Epithelial cell of prostate (primary cell): Measurements from ENCODE around the gene PPFIA3.

Experiments used
- DNase-seq: peaks from one replicate; pipeline ENCODE4 v3.0.0-alpha.2; 2011; ENCODE audit warnings: low read depth, low spot score
- H3K27ac ChIP-seq: fragments of 450-650 bp; 2 replicates; pipeline ENCODE4 v1.5.1; 2017; ENCODE audit warnings: mild to moderate bottlenecking

Gene PPFIA3

DNA sequence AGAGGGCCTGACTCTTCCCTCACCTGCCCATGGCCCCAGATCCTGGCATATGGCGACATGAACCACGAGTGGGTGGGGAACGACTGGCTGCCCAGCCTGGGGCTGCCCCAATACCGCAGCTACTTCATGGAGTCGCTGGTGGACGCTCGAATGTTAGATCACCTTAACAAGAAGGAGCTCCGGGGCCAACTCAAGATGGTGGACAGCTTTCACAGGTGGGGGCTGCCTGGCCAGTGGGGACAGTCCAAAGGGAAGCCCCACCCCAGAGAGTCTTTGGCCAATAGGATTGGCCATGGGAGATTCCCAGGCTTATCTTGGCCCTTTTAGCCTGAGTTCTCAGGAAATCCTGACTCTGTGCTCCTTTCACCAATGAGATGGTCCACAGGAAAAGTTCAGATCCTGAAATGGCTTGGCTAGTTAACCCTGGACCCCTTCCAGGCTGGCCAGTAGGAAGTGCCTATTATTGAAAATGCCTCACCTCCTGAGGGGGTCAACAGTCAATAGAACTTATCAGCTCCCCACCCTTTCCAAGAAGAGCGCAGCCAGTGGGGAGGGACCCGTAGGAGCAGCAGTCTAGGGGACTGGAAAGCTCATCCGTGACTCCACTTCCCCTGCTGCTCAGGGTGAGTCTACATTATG lies 28.8 kb downstream of the PPFIA3 start:
- DNase-seq = no peak
- H3K27ac ChIP-seq = no peak overlapping the region

DNA sequence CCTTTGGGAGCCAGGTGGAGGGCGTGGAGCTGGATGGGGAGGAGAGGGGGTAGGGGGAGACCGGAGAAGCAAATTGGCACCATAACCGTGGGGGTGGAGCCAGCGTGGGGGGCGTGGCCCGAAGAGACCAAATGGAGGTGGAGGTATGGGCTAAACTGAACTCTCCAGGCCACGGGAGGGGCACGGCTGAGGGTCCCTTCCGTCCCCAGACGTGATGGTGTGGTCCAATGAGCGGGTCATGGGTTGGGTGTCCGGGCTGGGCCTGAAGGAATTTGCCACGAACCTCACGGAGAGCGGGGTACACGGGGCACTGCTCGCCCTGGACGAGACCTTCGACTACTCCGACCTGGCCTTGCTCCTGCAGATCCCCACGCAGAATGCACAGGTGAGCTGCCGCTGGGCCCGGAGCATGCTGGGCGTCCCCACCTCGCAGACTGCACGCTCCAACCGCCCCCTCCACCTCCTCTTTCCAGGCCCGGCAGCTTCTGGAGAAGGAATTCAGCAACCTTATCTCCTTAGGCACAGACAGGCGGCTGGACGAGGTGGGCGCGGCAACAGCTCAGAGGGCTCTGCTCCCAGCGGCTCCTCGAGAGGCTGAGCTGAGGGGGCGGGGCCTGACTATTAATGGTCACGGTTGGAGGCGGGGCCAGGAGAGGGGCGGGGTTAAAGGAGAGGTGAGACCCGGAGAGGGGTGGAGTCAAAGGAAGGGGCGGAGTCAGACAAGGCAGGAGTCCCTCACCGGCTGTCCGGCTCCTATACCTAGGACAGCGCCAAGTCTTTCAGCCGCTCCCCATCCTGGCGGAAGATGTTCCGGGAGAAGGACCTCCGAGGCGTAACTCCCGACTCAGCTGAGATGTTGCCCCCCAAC lies 29.7 kb downstream of the PPFIA3 start:
- H3K27ac ChIP-seq = peak overlapping the region; percentile 31

DNA sequence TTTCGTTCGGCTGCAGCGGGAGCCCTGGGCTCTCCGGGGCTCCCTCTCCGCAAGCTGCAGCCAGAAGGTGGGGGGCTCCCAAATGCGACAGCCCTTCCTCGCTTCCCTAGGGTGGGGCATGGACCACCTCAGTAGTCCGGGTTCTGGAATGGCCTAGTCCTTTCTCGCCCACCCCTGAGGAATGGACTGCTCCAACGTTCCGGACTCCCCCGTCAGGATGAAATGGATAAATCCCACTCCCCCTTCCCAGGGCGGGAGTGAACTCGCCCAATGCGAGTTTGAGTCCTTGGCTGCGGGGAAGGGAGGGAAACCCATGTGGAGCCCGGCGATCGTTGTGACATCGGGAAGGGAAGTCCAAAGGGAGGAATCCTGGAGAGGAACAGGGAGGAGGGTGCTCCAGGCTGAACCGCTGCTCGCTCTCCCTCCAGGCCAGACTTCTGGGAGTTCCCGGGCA lies 30.3 kb downstream of the PPFIA3 start:
- peak overlapping the region; percentile 31 for H3K27ac ChIP-seq
- DNase-seq = no peak

More for the DNA sequence above, 29.7 kb downstream of the PPFIA3 start:
- DNase-seq = no peak

- no peak for DNase-seq
- H3K27ac ChIP-seq = peak overlapping the region; percentile 31
These were observed 31.0 kb downstream of the PPFIA3 start for GRCh38 chr19:49150106-49150943.

- DNase-seq = no peak
- H3K27ac ChIP-seq = no peak overlapping the region
These were observed 31.6 kb downstream of the PPFIA3 start for GRCh38 chr19:49150944-49151243.

DNA sequence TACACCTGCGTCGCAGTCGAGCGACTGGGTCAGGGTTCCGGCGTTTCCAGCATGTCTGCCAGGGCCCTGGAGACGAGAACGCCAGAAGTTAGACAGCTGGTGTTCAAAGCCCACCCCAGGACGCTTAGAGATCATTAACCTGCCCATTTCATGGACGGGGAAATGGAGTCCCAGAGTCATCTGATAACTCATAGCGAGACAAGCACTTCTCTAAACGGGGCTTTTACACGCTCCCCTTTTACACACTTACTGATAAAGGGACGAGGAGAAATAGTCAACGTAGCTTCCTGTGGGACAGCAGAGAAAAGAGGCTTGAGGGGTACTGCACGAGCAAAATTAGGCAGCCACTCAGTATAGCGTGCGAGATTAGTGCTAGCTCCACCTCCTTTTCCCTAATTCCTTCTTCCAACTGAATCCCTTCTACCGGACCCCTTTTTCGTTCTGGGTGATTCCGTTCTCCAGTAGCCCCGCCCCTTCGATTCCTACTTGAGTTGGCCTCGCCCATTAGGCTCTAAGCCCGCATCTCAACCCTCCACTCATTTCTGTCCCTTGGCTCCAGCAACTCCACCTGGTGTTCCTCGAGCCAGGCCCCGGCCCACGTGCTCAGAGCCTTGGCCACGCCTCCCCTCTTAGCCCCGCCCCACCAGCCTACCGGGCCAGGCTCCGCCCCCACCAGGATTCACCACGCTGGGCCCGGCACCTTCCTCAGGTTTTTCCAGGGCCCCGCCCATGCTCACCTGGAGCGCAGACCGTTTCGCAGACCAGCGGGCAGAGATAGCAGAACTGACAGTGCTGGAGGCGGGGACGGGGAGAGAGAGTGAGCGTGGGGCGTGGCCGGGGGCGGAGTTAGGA lies 32.1 kb downstream of the PPFIA3 start:
- no peak for DNase-seq
- H3K27ac ChIP-seq = no peak overlapping the region

- DNase-seq = no peak
- H3K27ac ChIP-seq = no peak overlapping the region
These were observed 32.8 kb downstream of the PPFIA3 start for GRCh38 chr19:49152119-49152550.

DNA sequence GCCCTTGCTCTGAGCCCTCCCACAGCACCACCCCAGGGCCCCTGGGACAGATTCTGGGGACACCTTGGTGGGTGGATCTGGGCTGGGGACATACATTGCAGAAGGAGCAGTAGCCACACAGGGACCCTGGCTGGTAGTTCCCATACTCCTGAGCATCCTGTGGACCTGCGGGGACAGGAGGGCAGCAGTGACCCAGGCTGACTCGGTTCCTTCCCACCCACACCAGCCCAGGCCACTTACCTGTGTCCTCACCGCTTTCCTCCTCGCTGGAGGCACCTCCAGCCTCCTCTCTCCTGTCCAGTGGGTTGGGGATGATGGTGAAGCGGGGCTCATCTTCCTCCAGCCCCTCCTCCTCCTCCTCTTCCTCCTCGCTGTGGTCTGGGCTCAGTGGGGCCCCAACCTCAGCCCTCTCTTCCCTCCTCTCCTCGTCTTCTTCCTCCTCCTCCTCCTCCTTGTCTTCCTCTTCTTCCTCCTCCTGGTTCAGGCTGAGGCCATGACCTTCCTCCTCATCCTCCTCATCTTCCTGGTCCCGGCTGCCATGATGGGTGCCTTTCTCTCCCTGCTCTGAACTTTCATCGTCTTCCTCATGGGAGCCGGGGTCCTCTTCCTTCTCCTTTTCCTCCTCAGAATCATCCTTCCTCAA lies 33.9 kb downstream of the PPFIA3 start:
- no peak for DNase-seq
- no peak overlapping the region for H3K27ac ChIP-seq

DNA sequence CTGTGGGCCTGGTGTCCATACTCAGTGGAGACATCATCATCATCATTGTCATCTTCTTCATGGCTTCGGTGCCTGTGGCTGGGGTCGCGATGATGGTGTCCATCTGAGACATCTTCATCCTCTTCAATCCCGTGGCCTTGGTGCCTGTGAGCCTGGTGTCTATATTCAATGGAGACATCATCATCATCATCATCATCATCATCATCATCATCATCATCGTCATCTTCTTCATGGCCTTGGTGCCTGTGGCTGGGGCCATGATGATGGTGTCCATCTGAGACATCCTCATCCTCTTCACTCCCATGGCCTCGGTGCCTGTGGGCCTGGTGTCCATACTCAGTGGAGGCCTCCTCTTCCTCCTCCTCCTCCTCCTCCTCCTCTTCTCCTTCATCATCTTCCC lies 34.9 kb downstream of the PPFIA3 start:
- DNase-seq = no peak
- no peak overlapping the region for H3K27ac ChIP-seq

DNA sequence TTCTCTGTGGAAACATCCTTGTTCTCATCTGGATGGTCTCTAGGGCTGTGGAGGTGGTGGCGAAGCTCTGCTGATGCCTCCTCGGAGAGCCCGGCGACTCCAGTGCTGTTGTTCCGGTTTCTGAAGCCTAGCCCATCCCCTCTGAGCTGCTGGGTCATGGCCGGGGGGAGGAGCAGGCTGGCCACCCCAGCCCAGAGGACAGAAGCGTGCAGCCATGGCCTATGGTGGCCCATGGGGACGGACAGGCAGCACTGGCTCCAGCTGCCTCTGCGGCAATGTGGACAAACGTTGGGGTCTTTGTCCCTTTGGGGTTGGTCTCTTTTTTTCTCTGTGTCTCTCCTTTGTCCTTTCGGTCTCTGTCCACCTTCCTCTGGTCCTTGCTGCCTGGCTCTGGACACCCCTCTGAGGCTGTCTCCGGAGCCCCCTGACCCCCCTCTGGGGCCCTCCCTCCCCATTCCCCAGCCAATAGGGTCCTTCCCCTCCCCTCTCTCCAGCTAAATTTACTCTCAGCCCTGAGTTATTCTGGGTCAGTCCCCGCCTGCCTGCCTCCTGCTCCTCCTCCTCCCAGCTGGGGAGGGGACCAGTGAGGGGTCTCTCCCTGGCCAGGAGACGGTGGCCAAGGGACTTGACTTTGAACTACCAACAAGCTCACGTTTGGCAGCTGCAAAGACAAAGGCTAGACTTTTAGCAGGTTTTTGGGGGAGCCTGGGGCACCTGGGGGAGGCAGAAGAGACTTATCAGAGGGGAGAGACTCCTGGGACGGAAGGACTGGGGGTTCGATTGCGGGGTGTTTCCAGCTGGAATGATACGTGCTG lies 35.9 kb downstream of the PPFIA3 start, which contains the start of gene HRC:
Gene HRC, minus strand, starts transcription at position 392 of the 815 bp plus-strand sequence. Its CDS starts 159 bp downstream, at position 233.
- DNase-seq = no peak
- H3K27ac ChIP-seq = no peak within 1 kb of the TSS

GRCh38 chr19:49155820-49156346 lies 36.5 kb downstream of the PPFIA3 start:
- no peak for DNase-seq
- no peak overlapping the region for H3K27ac ChIP-seq

GRCh38 chr19:49157445-49158224 lies 38.3 kb downstream of the PPFIA3 start, which contains the start of gene TRPM4:
TRPM4 (plus strand) TSS chr19:49157792; CDS start chr19:49157867, 75 bp downstream.
- peak within 1 kb of the TSS; percentile 69 for H3K27ac ChIP-seq
- DNase-seq = no peak

- no peak overlapping the region for H3K27ac ChIP-seq
- DNase-seq = no peak
These were observed 41.3 kb downstream of the PPFIA3 start for GRCh38 chr19:49160450-49161189.

DNA sequence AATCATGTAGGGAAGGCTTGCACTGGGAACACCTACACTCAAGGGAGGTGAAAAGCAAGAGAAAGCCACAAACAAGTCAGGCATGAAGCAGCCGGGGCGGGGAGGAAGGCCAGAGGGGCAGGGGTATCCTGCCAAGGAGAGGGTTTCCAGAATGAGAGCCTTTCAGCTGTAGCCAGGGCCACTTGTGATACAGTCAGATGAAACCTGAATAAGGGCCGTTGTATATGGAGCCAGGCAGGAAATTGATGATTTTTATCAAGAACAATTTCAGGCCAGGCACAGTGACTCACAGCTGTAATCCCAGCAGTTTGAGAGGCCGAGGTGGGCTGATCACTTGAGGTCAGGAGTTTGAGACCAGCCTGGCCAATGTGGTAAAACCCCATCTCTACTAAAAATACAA lies 42.6 kb downstream of the PPFIA3 start:
- DNase-seq = no peak

DNA sequence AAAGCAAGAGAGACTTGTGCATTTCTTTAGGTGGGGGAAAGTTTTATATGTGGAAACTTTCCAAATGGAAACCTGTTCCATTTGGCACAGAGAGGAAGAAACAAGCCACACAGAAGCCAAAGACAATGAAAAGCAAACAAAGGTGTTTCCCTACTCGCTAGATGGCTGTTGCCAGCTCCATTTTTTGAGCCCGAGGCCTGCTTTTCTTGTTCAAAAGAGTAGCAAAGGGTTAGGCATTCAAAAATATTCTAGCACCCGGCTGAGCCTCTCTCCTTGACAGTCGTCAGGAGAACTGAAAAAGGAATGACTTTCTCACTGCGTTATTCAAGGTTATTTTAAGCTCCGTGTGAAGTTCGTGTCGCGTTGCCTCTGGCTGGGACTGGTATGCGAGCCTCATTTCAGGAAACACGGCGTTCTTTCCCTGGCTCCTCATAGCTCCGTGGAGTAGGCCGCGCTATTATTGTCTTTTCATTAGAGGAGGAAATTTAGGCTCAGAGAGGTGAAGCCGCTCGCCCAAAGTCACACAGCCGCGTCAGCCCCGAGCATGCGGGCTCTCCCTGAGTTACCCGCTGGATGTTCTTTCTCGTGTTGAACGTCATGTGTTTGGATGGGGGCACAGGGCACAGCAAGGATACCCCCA lies 45.9 kb downstream of the PPFIA3 start:
- no peak for DNase-seq
- no peak overlapping the region for H3K27ac ChIP-seq

More for the DNA sequence above, 42.6 kb downstream of the PPFIA3 start:
- H3K27ac ChIP-seq = no peak overlapping the region

DNA sequence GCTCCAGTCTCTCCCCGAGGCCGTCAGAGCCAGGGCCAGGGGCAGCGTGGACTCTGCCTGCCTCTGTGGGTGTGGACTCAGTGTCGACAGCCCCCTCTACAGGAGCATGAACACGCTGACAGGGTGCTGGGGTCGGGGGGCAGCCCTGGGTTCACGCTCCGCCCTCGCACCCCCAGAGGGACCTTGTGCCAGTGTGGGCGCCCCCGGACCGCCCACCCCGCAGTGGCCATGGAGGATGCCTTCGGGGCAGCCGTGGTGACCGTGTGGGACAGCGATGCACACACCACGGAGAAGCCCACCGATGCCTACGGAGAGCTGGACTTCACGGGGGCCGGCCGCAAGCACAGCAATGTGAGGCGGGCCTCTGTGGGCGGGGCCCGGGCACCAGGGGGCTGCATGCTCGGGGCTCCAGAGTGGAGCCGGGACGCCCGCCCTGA lies 46.5 kb downstream of the PPFIA3 start:
- H3K27ac ChIP-seq = no peak overlapping the region
- DNase-seq = no peak
